H9 (cell line): Measurements from ENCODE around the gene QPRT. TPM values are rescaled to one million over a fixed set of nuclear protein-coding genes. Genes with fewer than 3 reads are reported as not detected.

Experiments used
- DNase-seq: peaks from one replicate; pipeline ENCODE4 v3.0.0-alpha.2; 2017
- H2AFZ ChIP-seq: one replicate; pipeline ENCODE4 v1.6.1; 2013; ENCODE audit warnings: mild to moderate bottlenecking, low read length, control low read depth, moderate library complexity
- H2AK5ac ChIP-seq: 2 replicates; pipeline ENCODE4 v1.6.1; 2013; ENCODE audit warnings: low read length, control low read depth, mixed read lengths; ENCODE audit not compliant: insufficient read length
- H2BK120ac ChIP-seq: one replicate; pipeline ENCODE4 v1.6.1; 2013; ENCODE audit warnings: low read depth, mild to moderate bottlenecking, low read length, control low read depth, inconsistent platforms; ENCODE audit not compliant: poor library complexity, severe bottlenecking
- H2BK12ac ChIP-seq: 2 replicates; pipeline ENCODE4 v1.6.1; 2013; ENCODE audit warnings: low read length, control low read depth, mixed read lengths, low read depth; ENCODE audit not compliant: insufficient read length
- H2BK15ac ChIP-seq: 2 replicates; pipeline ENCODE4 v1.6.1; 2013; ENCODE audit warnings: low read depth, low read length, control low read depth
- H2BK20ac ChIP-seq: one replicate; pipeline ENCODE4 v1.6.1; 2013; ENCODE audit warnings: low read depth, mild to moderate bottlenecking, low read length, control low read depth, inconsistent platforms; ENCODE audit not compliant: poor library complexity, severe bottlenecking
- H2BK5ac ChIP-seq: 2 replicates; pipeline ENCODE4 v1.6.1; 2013; ENCODE audit warnings: low read length, control low read depth, mixed read lengths; ENCODE audit not compliant: insufficient read length
- H3K14ac ChIP-seq: 2 replicates; pipeline ENCODE4 v1.6.1; 2013; ENCODE audit warnings: low read length, control low read depth; ENCODE audit not compliant: insufficient read depth
- H3K18ac ChIP-seq: 2 replicates; pipeline ENCODE4 v1.6.1; 2013; ENCODE audit warnings: low read depth, mild to moderate bottlenecking, mixed read lengths, low read length, control low read depth; ENCODE audit not compliant: insufficient read length
- H3K23ac ChIP-seq: 2 replicates; pipeline ENCODE4 v1.6.1; 2013; ENCODE audit warnings: low read length, control low read depth, mixed read lengths, low read depth; ENCODE audit not compliant: insufficient read length
- H3K23me2 ChIP-seq: 2 replicates; pipeline ENCODE4 v1.6.1; 2013; ENCODE audit warnings: low read depth, mild to moderate bottlenecking, mixed read lengths, low read length, control low read depth; ENCODE audit not compliant: insufficient read length, poor library complexity, severe bottlenecking
- H3K27ac ChIP-seq: 2 replicates; pipeline ENCODE4 v1.5.1; 2013; ENCODE audit warnings: low read length, control low read depth, mixed read lengths, low read depth; ENCODE audit not compliant: insufficient read length
- H3K27me3 ChIP-seq: 2 replicates; pipeline ENCODE4 v1.6.1; 2013; ENCODE audit warnings: low read length, control low read depth, inconsistent platforms; ENCODE audit not compliant: insufficient read depth
- H3K4ac ChIP-seq: 2 replicates; pipeline ENCODE4 v1.6.1; 2013; ENCODE audit warnings: low read depth, mild to moderate bottlenecking, control low read depth, inconsistent platforms, low read length, moderate library complexity
- H3K4me1 ChIP-seq: 2 replicates; pipeline ENCODE4 v1.6.1; 2013; ENCODE audit warnings: low read length, control low read depth, inconsistent platforms; ENCODE audit not compliant: insufficient read depth
- H3K4me2 ChIP-seq: 2 replicates; pipeline ENCODE4 v1.6.1; 2013; ENCODE audit warnings: low read length, control low read depth, mixed read lengths; ENCODE audit not compliant: insufficient read length, insufficient read depth
- H3K56ac ChIP-seq: 2 replicates; pipeline ENCODE4 v1.6.1; 2013; ENCODE audit warnings: low read depth, mild to moderate bottlenecking, mixed read lengths, low read length, control low read depth; ENCODE audit not compliant: insufficient read length
- H3K79me1 ChIP-seq: 2 replicates; pipeline ENCODE4 v1.6.1; 2013; ENCODE audit warnings: low read depth, mild to moderate bottlenecking, moderate library complexity, low read length, control low read depth, inconsistent platforms; ENCODE audit not compliant: insufficient read depth, poor library complexity, severe bottlenecking
- H3K79me2 ChIP-seq: 2 replicates; pipeline ENCODE4 v1.6.1; 2013; ENCODE audit warnings: low read length, control low read depth, inconsistent platforms; ENCODE audit not compliant: insufficient read depth
- H3K9ac ChIP-seq: 2 replicates; pipeline ENCODE4 v1.6.1; 2013; ENCODE audit warnings: low read length, control low read depth, mixed read lengths; ENCODE audit not compliant: insufficient read length; ENCODE audit errors: extremely low read depth
- H3K9me3 ChIP-seq: one replicate; pipeline ENCODE4 v1.6.1; 2013; ENCODE audit warnings: low read depth, low read length, inconsistent platforms; ENCODE audit not compliant: control insufficient read depth
- H3T11ph ChIP-seq: one replicate; pipeline ENCODE4 v1.6.1; 2013; ENCODE audit warnings: mild to moderate bottlenecking, low read length, control low read depth, inconsistent platforms
- H4K20me1 ChIP-seq: one replicate; pipeline ENCODE4 v1.6.1; 2013; ENCODE audit not compliant: control insufficient read depth, insufficient read length, insufficient read depth
- H4K5ac ChIP-seq: 2 replicates; pipeline ENCODE4 v1.6.1; 2013; ENCODE audit warnings: low read depth, mild to moderate bottlenecking, mixed read lengths, low read length, control low read depth; ENCODE audit not compliant: insufficient read length
- H4K8ac ChIP-seq: replicated peaks from 2 replicates; pipeline ENCODE4 v1.6.1; 2013; ENCODE audit warnings: low read length, control low read depth, mixed read lengths, low read depth; ENCODE audit not compliant: insufficient read length
- H4K91ac ChIP-seq: 2 replicates; pipeline ENCODE4 v1.6.1; 2013; ENCODE audit warnings: low read depth, mild to moderate bottlenecking, moderate library complexity, mixed read lengths, low read length, control low read depth; ENCODE audit not compliant: insufficient read length
- H3K27ac Mint-ChIP-seq, 3 experiments: 2 replicates in 2 of 3; 3 replicates in 1 of 3; pipeline ENCODE4 v1.8.0; 2020 to 2021; ENCODE audit warnings: mixed read lengths in 3 of 3, mild to moderate bottlenecking in 1 of 3, moderate library complexity in 1 of 3
- H3K27me3 Mint-ChIP-seq: 2 replicates; pipeline ENCODE4 v1.8.0; 2021; ENCODE audit warnings: low read depth, mild to moderate bottlenecking, moderate library complexity, mixed read lengths
- H3K36me3 Mint-ChIP-seq, 3 experiments: 2 replicates in 2 of 3; 3 replicates in 1 of 3; pipeline ENCODE4 v1.8.0; 2020 to 2021; ENCODE audit warnings: low read depth in 3 of 3, mixed read lengths in 3 of 3; ENCODE audit not compliant: insufficient read depth in 1 of 3
- H3K4me1 Mint-ChIP-seq, 2 experiments: 2 replicates each; pipeline ENCODE4 v1.8.0; 2020; ENCODE audit warnings: mixed read lengths in 2 of 2
- H3K4me3 Mint-ChIP-seq, 2 experiments: 2 replicates in 1 of 2; 3 replicates in 1 of 2; pipeline ENCODE4 v1.8.0; 2020 to 2021; ENCODE audit warnings: mild to moderate bottlenecking in 2 of 2, mixed read lengths in 2 of 2, moderate library complexity in 1 of 2
- H3K9me3 Mint-ChIP-seq, 2 experiments: 2 replicates in 1 of 2; 3 replicates in 1 of 2; pipeline ENCODE4 v1.8.0; 2020; ENCODE audit warnings: mild to moderate bottlenecking in 2 of 2, mixed read lengths in 2 of 2, moderate library complexity in 1 of 2
- CTCF ChIP-seq: fragments of 200-600 bp; sonication (generic); conservative IDR thresholded peaks from 3 replicates; pipeline ENCODE4 v1.8.0; 2021; ENCODE audit warnings: antibody characterized with exemption, mild to moderate bottlenecking
- WGBS: extraction: QIAGEN DNeasy Blood & Tissue Kit; methylation state at CpG from one replicate; pipeline ENCODE4 v1.1.7; 2013; ENCODE audit warnings: missing lambda C conversion rate, low lambda C conversion rate, mixed read lengths; ENCODE audit not compliant: insufficient read length; ENCODE audit errors: extremely low coverage; 5-methylcytosine and 5-hydroxymethylcytosine counted together
- total RNA-seq: library from RNA; stranded (reverse); gene quantifications from 2 replicates; pipeline ENCODE4 v1.2.1, GENCODE V29; 2021

Gene QPRT
- total RNA-seq, 1 experiment from 2014 or later: 107 TPM

GRCh38 chr16:29663807-29664090, 15.2 kb upstream of the QPRT start:
- Histone ChIP-seq H4K8ac (no peak overlapping the region), H2BK15ac (no peak overlapping the region), H3K79me2 (no peaks in the 10 kb centered on the region; the same call in 1 of the 2 replicates), H2BK120ac (no peak overlapping the region), H3K9me3 (no peaks in the 10 kb centered on the region), H2AK5ac (no peak overlapping the region), H4K5ac (no peak overlapping the region), H4K20me1 (no peaks in the 10 kb centered on the region), H3K14ac (no peak overlapping the region; the same call in 1 of the 2 replicates), H3K4me2 (no peak overlapping the region), H3K27ac (no peak overlapping the region), H3K4me1 (peaks cover 4% of the 10 kb centered on the region; the same call in 1 of the 2 replicates), H3K23ac (no peak overlapping the region), H2BK5ac (no peak overlapping the region), H3K56ac (no peak overlapping the region), H2BK12ac (no peak overlapping the region), H4K91ac (no peak overlapping the region), H3K4ac (no peak overlapping the region), H2BK20ac (no peak overlapping the region), H3K27me3 (no peaks in the 10 kb centered on the region; the same call in 1 of the 2 replicates), H3K18ac (no peak overlapping the region), H3K23me2 (peaks cover 8% of the 10 kb centered on the region), H3K9ac (no peak overlapping the region), H2AFZ (no peak overlapping the region), H3K79me1 (no peaks in the 10 kb centered on the region), H3T11ph (no peak overlapping the region)
- no peak for TF ChIP-seq CTCF
- H3K4me3 Mint-ChIP-seq: no peak overlapping the region
- peak overlapping the region in 1 of 3 experiments; percentile 64; a peak in 1 of 7 replicates for H3K27ac Mint-ChIP-seq
- peaks cover 33 to 42% of the 10 kb centered on the region in 2 experiments for H3K4me1 Mint-ChIP-seq
- H3K9me3 Mint-ChIP-seq: no peaks in the 10 kb centered on the region; a peak in 1 of 5 replicates
- WGBS: no CpG with 5 or more reads among the region's 3 CpGs
- H3K36me3 Mint-ChIP-seq: no peaks in the 10 kb centered on the region; a peak in 1 of 7 replicates
- DNase-seq: no peak
- H3K27me3 Mint-ChIP-seq: peaks cover 9% of the 10 kb centered on the region; the same call in 1 of the 2 replicates
